Right lung (tissue), 5 donors: ENCODE results near the gene TJP3. TPM values are rescaled to one million over a fixed set of nuclear protein-coding genes. Genes with fewer than 3 reads are reported as not detected.

ENCODE experiments used
- DNase-seq, 2 donors: peaks; one replicate each; pipeline ENCODE4 v3.0.0-alpha.2; 2013
- polyA plus RNA-seq, 5 donors: library from polyadenylated mRNA; unstranded; fragments of 120-200 nt; gene quantifications; one replicate each; pipeline versions ENCODE4 v1.2.1 to v1.2.3, GENCODE V29; 2013; ENCODE audit warnings: inconsistent platforms in 1 of 5, low replicate concordance in 1 of 5; ENCODE audit not compliant: insufficient read length in 5 of 5, insufficient read depth in 1 of 5

The TJP3 gene
- polyA plus RNA-seq, 5 donors = 9.4 to 20.0 (median 16.0) TPM

- no peak for DNase-seq
These were observed 58.3 kb downstream of the TJP3 start for GRCh38 chr19:3766520-3766919.

GRCh38 chr19:3767050-3767449 lies 58.9 kb downstream of the TJP3 start:
- DNase-seq = no peak

GRCh38 chr19:3768015-3768747 lies 60.0 kb downstream of the TJP3 start:
- DNase-seq = no peak

GRCh38 chr19:3768748-3769099 lies 60.5 kb downstream of the TJP3 start:
- DNase-seq = no peak

- no peak for DNase-seq
These were observed 61.3 kb downstream of the TJP3 start for GRCh38 chr19:3769494-3769893.

GRCh38 chr19:3770136-3770999 lies 62.2 kb downstream of the TJP3 start:
- no peak for DNase-seq

GRCh38 chr19:3771000-3771905 lies 63.1 kb downstream of the TJP3 start:
- DNase-seq = no peak

GRCh38 chr19:3771906-3772455 lies 63.8 kb downstream of the TJP3 start, which contains the start of gene RAX2:
RAX2 (minus strand) TSS chr19:3772228; CDS start chr19:3771742, 486 bp downstream.
- DNase-seq = no peak

GRCh38 chr19:3773814-3774515 lies 65.8 kb downstream of the TJP3 start:
- DNase-seq = no peak

- no peak for DNase-seq
These were observed 66.6 kb downstream of the TJP3 start for GRCh38 chr19:3774621-3775373.

- DNase-seq = no peak
These were observed 67.2 kb downstream of the TJP3 start for GRCh38 chr19:3775374-3775711.

GRCh38 chr19:3775831-3776230 lies 67.6 kb downstream of the TJP3 start:
- no peak for DNase-seq

- DNase-seq = no peak
These were observed 68.4 kb downstream of the TJP3 start for GRCh38 chr19:3776479-3777040.

- no peak for DNase-seq
These were observed 70.1 kb downstream of the TJP3 start for GRCh38 chr19:3778104-3778867.

GRCh38 chr19:3778899-3779723 lies 70.9 kb downstream of the TJP3 start:
- DNase-seq = no peak

- no peak for DNase-seq
These were observed 72.7 kb downstream of the TJP3 start for GRCh38 chr19:3780786-3781304.

- no peak for DNase-seq
These were observed 73.4 kb downstream of the TJP3 start for GRCh38 chr19:3781603-3782002.

- no peak for DNase-seq
These were observed 74.1 kb downstream of the TJP3 start for GRCh38 chr19:3782330-3782729.
